ENCODE measurements around the gene PMAIP1.

Gene PMAIP1

GRCh38 chr18:59916746-59917145, 16.9 kb downstream of the PMAIP1 start:
- DNase-seq (ENCODE audit: low read depth) = no peak
- no peak overlapping the region for H3K4me3 ChIP-seq (ENCODE audit: low read length)
- TF ChIP-seq CTCF (conservative IDR thresholded peaks at IDR 0.05; ENCODE audit: low read depth, low read length) = no peak

DNA sequence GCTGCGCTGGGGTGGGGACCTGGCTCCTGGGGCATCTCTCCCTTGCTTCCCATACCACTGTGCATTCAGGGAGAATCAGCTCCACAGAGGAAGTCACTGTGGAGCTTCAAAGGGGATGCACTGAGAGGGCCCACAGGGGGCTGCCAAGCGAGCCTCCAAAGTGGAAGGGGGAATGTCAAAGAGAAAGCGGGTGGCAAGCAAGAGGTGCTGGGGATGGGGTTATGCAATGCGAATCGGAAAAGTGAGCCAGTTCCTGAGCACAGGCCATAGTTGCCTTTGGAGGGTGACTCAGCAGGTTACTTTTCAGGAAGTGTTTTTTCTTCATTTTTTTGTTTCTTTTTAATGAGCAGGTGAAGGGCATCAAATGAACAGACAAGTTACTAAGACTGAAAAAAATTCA, 17.6 kb downstream of the PMAIP1 start:
- no peak overlapping the region for H3K4me3 ChIP-seq (ENCODE audit: low read length)
- no peak for DNase-seq (ENCODE audit: low read depth)
- no peak for TF ChIP-seq CTCF (conservative IDR thresholded peaks at IDR 0.05; ENCODE audit: low read depth, low read length)

- DNase-seq (ENCODE audit: low read depth) = peak; percentile 81
- H3K4me3 ChIP-seq (ENCODE audit: low read length) = no peak overlapping the region
- TF ChIP-seq CTCF (conservative IDR thresholded peaks at IDR 0.05; ENCODE audit: low read depth, low read length) = no peak
Observed at GRCh38 chr18:59918320-59918755, 18.5 kb downstream of the PMAIP1 start.

DNA sequence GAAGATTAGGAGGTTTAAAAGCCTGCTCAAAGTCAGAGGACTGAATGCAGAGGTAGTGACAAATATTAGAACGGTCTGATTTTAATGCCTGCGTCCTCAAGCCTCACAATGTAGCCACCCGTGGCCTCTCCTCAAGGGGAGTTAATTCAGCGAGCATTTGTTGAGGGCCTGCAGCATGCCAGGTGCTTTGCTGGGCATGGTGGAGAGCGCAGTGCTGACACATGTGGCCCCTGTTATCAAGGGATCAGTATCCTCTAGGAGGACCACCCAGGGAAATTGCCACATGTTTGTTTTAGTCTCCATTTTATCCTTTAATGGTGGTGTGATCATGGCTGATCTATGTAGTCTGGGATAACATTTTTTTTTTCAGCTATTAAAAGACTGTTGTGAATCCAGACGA, 19.2 kb downstream of the PMAIP1 start:
- no peak for DNase-seq (ENCODE audit: low read depth)
- H3K4me3 ChIP-seq (ENCODE audit: low read length) = no peak overlapping the region
- no peak for TF ChIP-seq CTCF (conservative IDR thresholded peaks at IDR 0.05; ENCODE audit: low read depth, low read length)

- no peak for DNase-seq (ENCODE audit: low read depth)
- no peak overlapping the region for H3K4me3 ChIP-seq (ENCODE audit: low read length)
- TF ChIP-seq CTCF (conservative IDR thresholded peaks at IDR 0.05; ENCODE audit: low read depth, low read length) = no peak
Observed at GRCh38 chr18:59921384-59921891, 21.6 kb downstream of the PMAIP1 start.

GRCh38 chr18:59923539-59924196, 23.9 kb downstream of the PMAIP1 start:
- no peak for TF ChIP-seq CTCF (conservative IDR thresholded peaks at IDR 0.05; ENCODE audit: low read depth, low read length)
- H3K4me3 ChIP-seq (ENCODE audit: low read length) = no peak overlapping the region
- DNase-seq (ENCODE audit: low read depth) = no peak

- TF ChIP-seq CTCF (conservative IDR thresholded peaks at IDR 0.05; ENCODE audit: low read depth, low read length) = no peak
- H3K4me3 ChIP-seq (ENCODE audit: low read length) = no peak overlapping the region
- no peak for DNase-seq (ENCODE audit: low read depth)
Observed at GRCh38 chr18:59926131-59926530, 26.3 kb downstream of the PMAIP1 start.
